H1 (cell line): ENCODE measurements around the gene TFF1. TPM values are rescaled to one million over a fixed set of nuclear protein-coding genes. Genes with fewer than 3 reads are reported as not detected.

Experiments
- CTCF ChIA-PET: fragments of 300-600 bp; sonication (Branson Sonifier 250); formaldehyde crosslinking; loops from one replicate; lab custom pipeline; 2021; ENCODE audit not compliant: partially characterized antibody; lab: Charles Lee
- POLR2A ChIA-PET: fragments of 300-600 bp; sonication (Branson Sonifier 250); formaldehyde crosslinking; loops from one replicate; lab custom pipeline; 2021; ENCODE audit warnings: inconsistent platforms; ENCODE audit not compliant: partially characterized antibody; lab: Charles Lee
- DNase-seq, 2 experiments: peaks; one replicate each; pipeline versions ENCODE4 v3.0.0 to v3.0.0-alpha.2; 2010 to 2022; ENCODE audit warnings: low spot score in 2 of 2, low read depth in 1 of 2, mixed read lengths in 1 of 2
- FAIRE-seq: peaks from 2 replicates; lab custom pipeline; 2011; peaks lifted over from hg19 to GRCh38; lab: Jason Lieb, UNC
- H2AFZ ChIP-seq: 2 replicates; pipeline ENCODE4 v1.8.1; 2012; ENCODE audit warnings: low read length, inconsistent platforms
- H2AK5ac ChIP-seq: 2 replicates; pipeline ENCODE4 v1.6.1; 2013; ENCODE audit warnings: low read depth, low read length
- H2BK120ac ChIP-seq: replicated peaks from 2 replicates; pipeline ENCODE3; 2013; ENCODE audit warnings: low read depth, low read length, inconsistent platforms
- H2BK12ac ChIP-seq: 2 replicates; pipeline ENCODE4 v1.6.1; 2013; ENCODE audit warnings: low read depth, low read length
- H2BK15ac ChIP-seq: 2 replicates; pipeline ENCODE4 v1.6.1; 2013; ENCODE audit warnings: low read length
- H2BK20ac ChIP-seq: 2 replicates; pipeline ENCODE4 v1.6.1; 2013; ENCODE audit warnings: low read length
- H2BK5ac ChIP-seq: 2 replicates; pipeline ENCODE4 v1.6.1; 2013; ENCODE audit warnings: low read depth, low read length
- H3K14ac ChIP-seq: 2 replicates; pipeline ENCODE4 v1.6.1; 2013; ENCODE audit warnings: inconsistent platforms; ENCODE audit not compliant: insufficient read length
- H3K18ac ChIP-seq: 2 replicates; pipeline ENCODE4 v1.6.1; 2013; ENCODE audit warnings: low read length; ENCODE audit errors: extremely low read depth
- H3K23ac ChIP-seq: 2 replicates; pipeline ENCODE4 v1.6.1; 2013; ENCODE audit warnings: inconsistent platforms; ENCODE audit not compliant: insufficient read length
- H3K23me2 ChIP-seq: 2 replicates; pipeline ENCODE4 v1.6.1; 2013; ENCODE audit warnings: low read depth, low read length
- H3K27ac ChIP-seq: 2 replicates; pipeline ENCODE4 v1.6.1; 2011; ENCODE audit warnings: low read depth, low read length, inconsistent platforms
- H3K27me3 ChIP-seq, 4 experiments: replicated peaks in 1 of 4; 1 replicate in 1 of 4; 2 replicates in 3 of 4; pipeline versions ENCODE4 v1.6.1 to v1.8.1; 2011 to 2013; ENCODE audit warnings: low read length in 3 of 4, mild to moderate bottlenecking in 3 of 4, inconsistent platforms in 2 of 4, mixed read lengths in 2 of 4, moderate library complexity in 1 of 4; ENCODE audit not compliant: control insufficient read depth in 3 of 4, insufficient read depth in 3 of 4; ENCODE audit errors: extremely low read depth in 1 of 4
- H3K36me3 ChIP-seq, 4 experiments: 2 replicates each; pipeline versions ENCODE4 v1.6.1 to v1.8.1; 2011 to 2013; ENCODE audit warnings: mild to moderate bottlenecking in 4 of 4, low read length in 3 of 4, moderate library complexity in 2 of 4, control low read depth in 1 of 4, inconsistent platforms in 1 of 4; ENCODE audit not compliant: insufficient read depth in 4 of 4, control insufficient read depth in 2 of 4
- H3K4ac ChIP-seq: replicated peaks from 2 replicates; pipeline ENCODE3; 2013; ENCODE audit warnings: low read length, low read depth, mixed read lengths, inconsistent platforms; ENCODE audit not compliant: insufficient read length
- H3K4me1 ChIP-seq, 4 experiments: replicated peaks in 1 of 4; 1 replicate in 1 of 4; 2 replicates in 3 of 4; pipeline versions ENCODE4 v1.6.1 to v1.8.1; 2011 to 2013; ENCODE audit warnings: low read length in 3 of 4, inconsistent platforms in 2 of 4, mixed read lengths in 1 of 4; ENCODE audit not compliant: insufficient read depth in 4 of 4, control insufficient read depth in 3 of 4
- H3K4me2 ChIP-seq, 2 experiments: 2 replicates each; pipeline versions ENCODE4 v1.6.1 to v1.8.1; 2011 to 2013; ENCODE audit warnings: low read depth in 2 of 2, low read length in 2 of 2, control low read depth in 1 of 2, inconsistent platforms in 1 of 2, mild to moderate bottlenecking in 1 of 2; ENCODE audit not compliant: insufficient read depth in 1 of 2
- H3K4me3 ChIP-seq, 4 experiments: fragments of 200-600, 300-600 bp in 1 of 4; sonication (generic), shearing (Covaris generic), sonication (Bioruptor Twin) in 1 of 4; 2 replicates each; pipeline versions ENCODE4 v1.5.1 to v1.8.1; 2011 to 2016; ENCODE audit warnings: low read length in 4 of 4, low read depth in 3 of 4, control low read depth in 2 of 4, inconsistent platforms in 2 of 4, mild to moderate bottlenecking in 2 of 4, mixed read lengths in 1 of 4, moderate library complexity in 1 of 4; ENCODE audit not compliant: insufficient read depth in 2 of 4; ENCODE audit errors: extremely low read depth in 1 of 4
- H3K56ac ChIP-seq: replicated peaks from 2 replicates; pipeline ENCODE3; 2013; ENCODE audit warnings: low read depth, mild to moderate bottlenecking, mixed read lengths, low read length, inconsistent platforms; ENCODE audit not compliant: insufficient read length
- H3K79me1 ChIP-seq: 2 replicates; pipeline ENCODE4 v1.6.1; 2013; ENCODE audit warnings: low read depth, low read length, control low read depth
- H3K79me2 ChIP-seq, 2 experiments: 2 replicates each; pipeline versions ENCODE4 v1.6.1 to v1.8.1; 2012 to 2013; ENCODE audit warnings: low read length in 2 of 2, mild to moderate bottlenecking in 2 of 2, inconsistent platforms in 1 of 2; ENCODE audit not compliant: insufficient read depth in 2 of 2, control insufficient read depth in 1 of 2
- H3K9ac ChIP-seq, 4 experiments: replicated peaks in 1 of 4; 1 replicate in 1 of 4; 2 replicates in 3 of 4; pipeline versions ENCODE4 v1.6.1 to v1.8.1; 2011 to 2013; ENCODE audit warnings: low read depth in 3 of 4, low read length in 3 of 4, control low read depth in 2 of 4, mild to moderate bottlenecking in 2 of 4, moderate library complexity in 2 of 4, inconsistent platforms in 1 of 4; ENCODE audit errors: extremely low read depth in 1 of 4
- H3K9me3 ChIP-seq, 2 experiments: 2 replicates each; pipeline versions ENCODE4 v1.6.1 to v1.8.1; 2012 to 2013; ENCODE audit warnings: mild to moderate bottlenecking in 2 of 2, moderate library complexity in 2 of 2, control low read depth in 1 of 2, inconsistent platforms in 1 of 2, low read depth in 1 of 2, low read length in 1 of 2, mixed read lengths in 1 of 2; ENCODE audit not compliant: insufficient read depth in 2 of 2
- H4K20me1 ChIP-seq, 2 experiments: replicated peaks in 1 of 2; 2 replicates each; pipeline versions ENCODE3 to v1.8.1; 2011 to 2013; ENCODE audit warnings: inconsistent platforms in 2 of 2, low read length in 2 of 2, mild to moderate bottlenecking in 1 of 2; ENCODE audit not compliant: insufficient read depth in 2 of 2, control insufficient read depth in 1 of 2
- H4K5ac ChIP-seq: 2 replicates; pipeline ENCODE4 v1.6.1; 2013; ENCODE audit warnings: low read length, low read depth, mixed read lengths, inconsistent platforms; ENCODE audit not compliant: insufficient read length
- H4K8ac ChIP-seq: 2 replicates; pipeline ENCODE4 v1.8.0; 2013; ENCODE audit warnings: mild to moderate bottlenecking, moderate library complexity, low read length, inconsistent platforms; ENCODE audit not compliant: insufficient read depth; ENCODE audit errors: extremely low read depth
- H4K91ac ChIP-seq: replicated peaks from 2 replicates; pipeline ENCODE3; 2013; ENCODE audit warnings: low read length, mixed read lengths, inconsistent platforms; ENCODE audit not compliant: insufficient read length
- ASH2L ChIP-seq: fragments of 200-600, 300-600 bp; sonication (generic); IDR thresholded peaks from one replicate; pipeline ENCODE4 v1.7.1; 2017; ENCODE audit warnings: low read length
- CBX5 ChIP-seq: fragments of 300-800, 300-1000 bp; sonication (generic); IDR thresholded peaks from 2 replicates; pipeline ENCODE4 v1.7.1; 2016; ENCODE audit warnings: antibody characterized with exemption, low read length, low read depth
- CBX8 ChIP-seq: fragments of 300-800, 300-1000 bp; sonication (generic); IDR thresholded peaks from 2 replicates; pipeline ENCODE4 v1.7.1; 2016; ENCODE audit warnings: low read depth, low read length, borderline replicate concordance
- FOSL1 ChIP-seq: IDR thresholded peaks from 2 replicates; pipeline ENCODE4 v1.6.1; 2011; ENCODE audit warnings: mild to moderate bottlenecking, low read depth, low read length, moderate library complexity; ENCODE audit not compliant: insufficient read depth
- KDM1A ChIP-seq: fragments of 200-600, 300-600 bp; sonication (generic); IDR thresholded peaks from 2 replicates; pipeline ENCODE4 v1.7.1; 2016; ENCODE audit warnings: mild to moderate bottlenecking, low read length, borderline replicate concordance
- KDM5A ChIP-seq: fragments of 200-600 bp; IDR thresholded peaks from 2 replicates; pipeline ENCODE4 v1.7.1; 2012; ENCODE audit warnings: mild to moderate bottlenecking, low read length, inconsistent platforms, mixed read lengths
- POLR2AphosphoS5 ChIP-seq: IDR thresholded peaks from 2 replicates; pipeline ENCODE4 v1.6.1; 2011; ENCODE audit warnings: low read depth, low read length
- POU5F1 ChIP-seq: IDR thresholded peaks from 2 replicates; pipeline ENCODE4 v1.6.1; 2011; ENCODE audit warnings: low read depth, mild to moderate bottlenecking, low read length, moderate library complexity
- RFX5 ChIP-seq: IDR thresholded peaks from 2 replicates; pipeline ENCODE4 v1.6.1; 2011; ENCODE audit warnings: low read depth, low read length, improper control_type of control experiment, borderline replicate concordance
- SIRT6 ChIP-seq: IDR thresholded peaks from one replicate; pipeline ENCODE4 v1.7.1; 2012; ENCODE audit warnings: low read length, inconsistent platforms
- SIX5 ChIP-seq: IDR thresholded peaks from 2 replicates; pipeline ENCODE4 v1.6.1; 2011; ENCODE audit warnings: mild to moderate bottlenecking, low read depth, low read length
- SP1 ChIP-seq: IDR thresholded peaks from 2 replicates; pipeline ENCODE4 v1.6.1; 2011; ENCODE audit warnings: low read depth, low read length
- TBP ChIP-seq: IDR thresholded peaks from 2 replicates; pipeline ENCODE4 v1.6.1; 2011; ENCODE audit warnings: low read depth, low read length, improper control_type of control experiment
- TCF12 ChIP-seq: IDR thresholded peaks from 2 replicates; pipeline ENCODE4 v1.6.1; 2011; ENCODE audit warnings: low read depth, mild to moderate bottlenecking, low read length
- WGBS, 2 experiments: shearing (Covaris generic) in 1 of 2; methylation state at CpG; one replicate each; pipeline versions ENCODE4 v1.1.6 to v1.1.7; 2013 to 2015; ENCODE audit warnings: low lambda C conversion rate in 2 of 2, mixed read lengths in 2 of 2, inconsistent platforms in 1 of 2, low coverage in 1 of 2, missing lambda C conversion rate in 1 of 2; ENCODE audit not compliant: insufficient replicate concordance in 2 of 2, insufficient coverage in 1 of 2, insufficient read length in 1 of 2; ENCODE audit errors: extremely low coverage in 1 of 2, missing lambda C conversion rate in 1 of 2; 5-methylcytosine and 5-hydroxymethylcytosine counted together
- polyA plus RNA-seq, 7 experiments: library from polyadenylated mRNA; depleted of rRNA in 3 of 7; stranded (reverse) in 5 of 7; unstranded in 2 of 7; fragments of >200 nt in 5 of 7; fragments of 200-250 nt in 2 of 7; gene quantifications; 1 replicate in 5 of 7; 2 replicates in 1 of 7; 4 replicates in 1 of 7; pipeline versions ENCODE4 v1.2.1 to v1.2.3, GENCODE V29; 2011 to 2013; ENCODE audit warnings: missing spikeins in 2 of 7, mixed read lengths in 2 of 7
- total RNA-seq: library from RNA; stranded (reverse); fragmentation: NEBNext Ultra II Directional; extraction: Animal tissue kit (Norgen Biotek cat#: 25700); gene quantifications from 2 replicates; pipeline ENCODE4 v1.2.1, GENCODE V29; 2021

The TFF1 gene
- total and polyA plus RNA-seq, 2 of the 8 experiments (the other 6 are each of a cell fraction or from before 2014, with no cell fraction given), result not detected

DNA sequence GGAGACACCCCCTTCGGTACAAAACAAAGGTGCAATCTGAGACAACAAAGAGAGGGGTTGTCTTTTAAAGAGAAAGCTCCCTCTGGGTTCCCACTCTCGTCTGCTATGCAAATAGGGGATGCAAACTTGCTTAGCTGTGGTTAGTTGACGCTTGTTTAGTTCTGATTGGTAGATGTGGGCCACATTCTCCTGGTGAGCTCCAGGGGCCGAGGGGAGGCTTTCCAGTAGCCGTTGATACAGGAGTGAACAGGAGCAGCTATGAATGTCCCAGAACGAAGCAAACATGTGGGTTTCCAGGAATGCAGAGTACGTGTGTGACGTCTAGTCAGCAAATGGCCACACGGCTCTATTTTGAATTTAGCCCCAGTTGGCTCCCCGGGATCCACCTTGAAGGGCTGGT lies 30.3 kb downstream of the TFF1 start:
- H2AFZ ChIP-seq, result peak overlapping the region; percentile 73; the same call in 1 of the 2 replicates
- H3K4me3 ChIP-seq, result peak overlapping the region in 2 of 4 experiments; percentile 6 to 32; a peak in 3 of 8 replicates
- peak overlapping the region in 1 of 4 experiments; percentile 16; a peak in 1 of 7 replicates for H3K9ac ChIP-seq
- no peaks in the 10 kb centered on the region for H3K79me1 ChIP-seq
- H3K27me3 ChIP-seq, result no peaks in the 10 kb centered on the region
- 0 out of 2 replicates have a peak overlapping the region, but pooled peaks have one; percentile 68 for H2BK12ac ChIP-seq
- H3K4ac ChIP-seq, result peak overlapping the region; percentile 5
- H4K20me1 ChIP-seq, result no peaks in the 10 kb centered on the region
- H3K79me2 ChIP-seq, result no peaks in the 10 kb centered on the region
- H3K18ac ChIP-seq, result no peak overlapping the region
- H3K23ac ChIP-seq, result no peak overlapping the region
- H2BK20ac ChIP-seq, result 0 out of 2 replicates have a peak overlapping the region, but pooled peaks have one; percentile 25
- DNase-seq (peak; percentile 25 to 66), FAIRE-seq (peak; percentile 96)
- H3K23me2 ChIP-seq, result no peaks in the 10 kb centered on the region
- peaks cover 0 to 9% (median 4%) of the 10 kb centered on the region in 4 experiments; a peak in 5 of 7 replicates for H3K4me1 ChIP-seq
- peaks cover 3% of the 10 kb centered on the region in 2 experiments; a peak in 2 of 4 replicates for H3K9me3 ChIP-seq
- WGBS, 2 experiments, result 22% methylated on average over 10 of the region's 10 CpGs; no CpG with 5 or more reads in 1 of the 2 experiments
- no peak overlapping the region for H3K56ac ChIP-seq
- no peak overlapping the region for H4K5ac ChIP-seq
- no peak overlapping the region for H4K8ac ChIP-seq
- H2BK15ac ChIP-seq, result no peak overlapping the region
- H3K27ac ChIP-seq, result peak overlapping the region; percentile 55; the same call in 1 of the 2 replicates
- H3K14ac ChIP-seq, result no peak overlapping the region
- H2BK120ac ChIP-seq, result peak overlapping the region; percentile 94
- no peak overlapping the region for H4K91ac ChIP-seq
- ChIA-PET POLR2A (interaction anchor here (0.7 to 1.1 kb wide), 2 partner anchors 11 to 21 kb away, joined by 3 read pairs; partner anchors contain the start of gene TFF3), CTCF (interaction anchor here (0.6 to 11.6 kb wide), 6 partner anchors 11 to 93 kb away, joined by 3 to 137 read pairs (median 11); partner anchors contain the start of gene TFF3)
- peak overlapping the region; percentile 44 to 56; a peak in 3 of 4 replicates for H3K4me2 ChIP-seq
- no peaks in the 10 kb centered on the region for H3K36me3 ChIP-seq
- peak overlapping the region; percentile 60; the same call in 1 of the 2 replicates for H2BK5ac ChIP-seq
- H2AK5ac ChIP-seq, result no peak overlapping the region
- TF ChIP-seq RFX5 (no peak), POU5F1 (0 out of 2 replicates have a peak, but pooled peaks have one; percentile 7), KDM1A (no peak), SIX5 (no peak), ASH2L (peak; percentile 41), TCF12 (no peak), CBX5 (no peak), CBX8 (no peak), SP1 (no peak), FOSL1 (no peak), POLR2AphosphoS5 (peak; percentile 52; the same call in 1 of the 2 replicates), TBP (0 out of 2 replicates have a peak, but pooled peaks have one; percentile 17), SIRT6 (no peak), KDM5A (no peak)
